ENCODE data around the gene TUB. TPM values are rescaled to one million over a fixed set of nuclear protein-coding genes. Genes with fewer than 3 reads are reported as not detected.

The TUB gene
- total RNA-seq, 1 donor from 2014 or later = 13.5 TPM

GRCh38 chr11:8110396-8110795, 29.4 kb downstream of the TUB start:
- Histone ChIP-seq H3K4me3 (no peak overlapping the region), H3K36me3 (peaks cover 0 to 4% of the 10 kb centered on the region in 2 donors), H3K4me1 (no peaks in the 10 kb centered on the region), H3K9me3 (no peaks in the 10 kb centered on the region), H3K27ac (no peak overlapping the region), H3K27me3 (no peaks in the 10 kb centered on the region)
- TF ChIP-seq CTCF (IDR thresholded peaks at IDR 0.05) = no peak
- TF ChIP-seq POLR2A (IDR thresholded peaks at IDR 0.05) = no peak
- no peak for TF ChIP-seq POLR2AphosphoS5 (IDR thresholded peaks at IDR 0.05; ENCODE audit: insufficient read depth in 1 of 2, low read depth in 1 of 2)
- intact Hi-C loops (cut with DNase I) = no loop called here
- DNase-seq (ENCODE audit: extremely low spot score in 2 of 2) = no peak

- Histone ChIP-seq H3K36me3 (no peaks in the 10 kb centered on the region), H3K27me3 (no peaks in the 10 kb centered on the region), H3K9me3 (no peaks in the 10 kb centered on the region), H3K27ac (no peak overlapping the region), H3K4me1 (no peaks in the 10 kb centered on the region), H3K4me3 (no peak overlapping the region)
- no peak for DNase-seq (ENCODE audit: extremely low spot score in 2 of 2)
- TF ChIP-seq POLR2A (IDR thresholded peaks at IDR 0.05) = no peak
- TF ChIP-seq POLR2AphosphoS5 (IDR thresholded peaks at IDR 0.05; ENCODE audit: insufficient read depth in 1 of 2, low read depth in 1 of 2) = no peak
- no peak for TF ChIP-seq CTCF (IDR thresholded peaks at IDR 0.05)
- intact Hi-C loops (cut with DNase I) = no loop called here
These were observed 30.6 kb downstream of the TUB start for GRCh38 chr11:8111636-8112035.

- Histone ChIP-seq H3K27ac (no peak overlapping the region), H3K36me3 (no peaks in the 10 kb centered on the region), H3K27me3 (no peaks in the 10 kb centered on the region), H3K4me1 (no peaks in the 10 kb centered on the region), H3K4me3 (no peak overlapping the region), H3K9me3 (no peaks in the 10 kb centered on the region)
- TF ChIP-seq CTCF (IDR thresholded peaks at IDR 0.05) (no peak), POLR2AphosphoS5 (IDR thresholded peaks at IDR 0.05; ENCODE audit: insufficient read depth in 1 of 2, low read depth in 1 of 2) (no peak), POLR2A (IDR thresholded peaks at IDR 0.05) (no peak)
- no peak for DNase-seq (ENCODE audit: extremely low spot score in 2 of 2)
- intact Hi-C loops (cut with DNase I) = no loop called here
These were observed 41.3 kb downstream of the TUB start for GRCh38 chr11:8122173-8122764.

DNA sequence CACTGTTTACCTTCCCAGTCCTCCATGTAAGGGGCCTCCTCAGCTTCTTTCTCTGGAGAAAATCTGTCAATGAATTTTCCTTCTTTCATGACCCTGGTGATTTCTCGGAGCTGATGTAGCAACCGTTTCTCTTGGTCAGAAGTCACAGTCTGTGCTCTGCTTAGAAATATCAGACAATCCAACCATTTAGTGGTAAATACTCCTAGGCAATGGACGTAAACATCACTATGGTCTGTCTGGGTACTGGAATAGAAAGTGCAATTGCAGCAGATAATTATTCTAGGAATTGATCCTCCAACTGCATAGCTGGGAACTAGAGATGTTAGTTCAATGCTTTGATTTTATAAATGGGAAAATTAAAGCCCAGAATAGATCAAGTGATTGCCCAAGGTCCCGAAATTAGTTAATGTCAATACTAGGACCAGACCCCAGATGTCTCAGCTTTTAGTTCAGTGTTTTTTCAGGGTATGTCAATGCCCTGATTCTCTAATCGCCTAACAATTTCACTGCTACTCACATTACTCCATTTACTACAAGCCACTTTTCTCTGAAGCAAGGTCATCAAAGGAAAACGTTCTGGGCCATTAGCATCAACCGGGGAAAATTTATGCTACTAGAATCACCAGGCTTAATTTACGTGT, 45.8 kb downstream of the TUB start:
- H3K27ac ChIP-seq = no peak overlapping the region
- H3K36me3 ChIP-seq = no peaks in the 10 kb centered on the region
- intact Hi-C loops (cut with DNase I) = no loop called here
- no peak overlapping the region for H3K4me3 ChIP-seq
- no peak for TF ChIP-seq CTCF (IDR thresholded peaks at IDR 0.05)
- no peak for TF ChIP-seq POLR2AphosphoS5 (IDR thresholded peaks at IDR 0.05; ENCODE audit: insufficient read depth in 1 of 2, low read depth in 1 of 2)
- TF ChIP-seq POLR2A (IDR thresholded peaks at IDR 0.05) = no peak
- no peak for DNase-seq (ENCODE audit: extremely low spot score in 2 of 2)
- H3K4me1 ChIP-seq = no peaks in the 10 kb centered on the region
- no peaks in the 10 kb centered on the region for H3K27me3 ChIP-seq
- H3K9me3 ChIP-seq = no peaks in the 10 kb centered on the region

DNA sequence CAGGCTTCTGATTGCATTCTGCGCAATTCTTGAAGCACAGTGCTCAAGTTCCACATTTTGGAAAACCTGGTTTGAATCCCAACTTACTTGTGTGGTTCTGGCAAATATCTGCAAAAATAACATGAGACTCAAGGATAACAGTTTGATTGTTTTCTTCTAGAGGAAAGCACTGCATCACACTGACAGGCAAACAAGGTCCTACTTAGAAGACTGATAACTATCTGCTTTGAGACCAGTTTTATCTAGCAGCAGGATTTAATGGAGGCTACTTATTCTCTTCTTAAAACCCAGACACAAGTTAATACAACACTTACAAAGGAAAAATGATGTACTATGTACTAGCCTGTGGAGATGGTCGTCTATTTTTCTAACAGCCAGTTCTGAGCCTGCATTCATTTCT, 46.4 kb downstream of the TUB start:
- Histone ChIP-seq H3K4me1 (no peaks in the 10 kb centered on the region), H3K27me3 (no peaks in the 10 kb centered on the region), H3K9me3 (no peaks in the 10 kb centered on the region), H3K27ac (no peak overlapping the region), H3K4me3 (no peak overlapping the region), H3K36me3 (no peaks in the 10 kb centered on the region)
- no peak for DNase-seq (ENCODE audit: extremely low spot score in 2 of 2)
- intact Hi-C loops (cut with DNase I) = no loop called here
- TF ChIP-seq POLR2A (IDR thresholded peaks at IDR 0.05) (no peak), POLR2AphosphoS5 (IDR thresholded peaks at IDR 0.05; ENCODE audit: insufficient read depth in 1 of 2, low read depth in 1 of 2) (no peak), CTCF (IDR thresholded peaks at IDR 0.05) (no peak)
